Caki2 (cell line): ENCODE results near the gene C5orf24. TPM values are rescaled to one million over a fixed set of nuclear protein-coding genes. Genes with fewer than 3 reads are reported as not detected.
"Not testable (repeated sequence)": the region's sequence is repeated elsewhere in the genome, so short reads cannot be mapped to it uniquely, and the experiment has no call there.

ENCODE experiments used
- DNase-seq: peaks from one replicate; pipeline ENCODE4 v3.0.0-alpha.2; 2015; ENCODE audit warnings: low read depth
- in situ Hi-C: cut with HindIII; loops from 2 replicates; pipeline ENCODE4 v1.10.0; 2016; ENCODE audit warnings: low sequenced_read_pairs, low pct_unique_long_range_greater_than_20kb, mixed read lengths
- total RNA-seq: library from RNA; depleted of rRNA; stranded (reverse); fragments of >200 nt; shearing (Covaris generic); gene quantifications from 2 replicates; pipeline ENCODE4 v1.2.3, GENCODE V29; 2014; ENCODE audit warnings: low replicate concordance; rRNA removed

The C5orf24 gene
- total RNA-seq = 9.7 and 18.5 TPM in 2 replicates

GRCh38 chr5:134845852-134846640 is at the start of gene C5orf24:
C5orf24 (plus strand) TSS chr5:134845968; CDS start chr5:134854901, 8,933 bp downstream.
- peak; percentile 89 for DNase-seq

DNA sequence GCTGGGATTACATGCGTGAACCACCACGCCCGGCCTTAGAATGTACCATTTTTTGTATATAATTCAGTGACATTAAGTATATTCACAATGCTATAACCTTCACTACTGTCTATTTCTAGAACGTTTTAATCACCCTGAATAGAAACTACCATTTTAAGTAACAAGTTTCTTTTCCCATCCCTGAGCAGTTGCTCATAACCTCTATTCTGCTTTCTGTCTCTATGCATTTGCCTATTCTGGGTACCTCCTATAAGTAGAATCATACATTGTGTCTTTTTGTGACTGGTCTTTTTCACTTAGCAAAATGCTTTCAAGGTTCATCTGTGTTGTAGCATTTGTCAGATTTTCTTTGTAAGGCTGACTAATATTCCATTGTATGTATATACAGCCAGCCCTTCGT is 47.3 kb upstream of the C5orf24 start:
- in situ Hi-C loops = no loop called here
- no peak for DNase-seq

More at GRCh38 chr5:134845852-134846640, at the start of gene C5orf24:
- in situ Hi-C loops = loop anchor here (10.0 kb wide), 1 partner anchor 91 kb away; the partner anchor contains the start of gene DDX46

GRCh38 chr5:134803821-134804220 is 41.9 kb upstream of the C5orf24 start:
- in situ Hi-C loops = no loop called here
- no peak for DNase-seq

- no peak for DNase-seq
- in situ Hi-C loops = no loop called here
Measured at GRCh38 chr5:134813407-134813806, 32.4 kb upstream of the C5orf24 start.

DNA sequence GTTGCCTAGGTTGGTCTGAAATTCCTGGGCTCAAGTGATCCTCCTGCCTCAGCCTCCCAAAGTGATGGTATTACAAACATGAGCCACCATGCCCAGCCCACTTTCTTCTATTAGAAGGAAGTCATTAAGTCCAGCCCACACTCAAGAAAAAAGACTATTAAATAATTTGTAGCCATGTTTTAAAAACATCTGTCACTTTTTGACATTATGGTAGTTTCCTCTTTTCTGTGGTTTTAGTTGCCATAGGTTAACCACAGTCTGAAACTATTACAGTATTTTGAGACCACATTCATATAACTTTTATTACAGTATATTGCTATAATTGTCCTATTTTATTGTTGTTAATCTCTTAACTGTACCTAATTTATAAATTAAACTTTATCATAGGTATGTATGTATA is 31.9 kb upstream of the C5orf24 start:
- in situ Hi-C loops = no loop called here
- DNase-seq = no peak

- DNase-seq = no peak
- in situ Hi-C loops = no loop called here
Measured at GRCh38 chr5:134817006-134817405, 28.8 kb upstream of the C5orf24 start.

- in situ Hi-C loops = no loop called here
- DNase-seq = no peak
Measured at GRCh38 chr5:134818776-134819175, 27.0 kb upstream of the C5orf24 start.

GRCh38 chr5:134819407-134819963 is 26.3 kb upstream of the C5orf24 start:
- in situ Hi-C loops = no loop called here
- no peak for DNase-seq

DNA sequence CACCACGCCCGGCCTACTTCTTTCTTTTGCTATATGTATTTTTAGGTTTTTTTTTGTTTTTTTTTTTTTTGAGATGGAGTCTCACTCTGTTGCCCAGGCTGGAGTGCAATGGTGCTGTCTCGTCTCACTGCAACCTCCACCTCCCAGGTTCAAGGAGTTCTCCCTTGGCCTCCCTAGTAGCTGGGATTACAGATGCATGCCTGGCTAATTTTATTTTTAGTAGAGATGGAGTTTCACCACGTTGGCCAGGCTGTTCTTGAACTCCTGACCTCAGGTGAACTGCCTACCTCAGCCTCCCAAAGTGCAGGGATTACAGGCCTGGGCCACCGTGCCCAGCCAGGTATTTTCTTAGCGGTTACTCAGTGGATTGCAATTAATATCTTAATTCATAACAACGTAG is 23.9 kb upstream of the C5orf24 start:
- in situ Hi-C loops = no loop called here
- DNase-seq = no peak

- in situ Hi-C loops = no loop called here
- no peak for DNase-seq
Measured at GRCh38 chr5:134824681-134825080, 21.1 kb upstream of the C5orf24 start.

GRCh38 chr5:134825212-134825611 is 20.6 kb upstream of the C5orf24 start:
- DNase-seq = no peak
- in situ Hi-C loops = no loop called here

- DNase-seq = no peak
- in situ Hi-C loops = no loop called here
Measured at GRCh38 chr5:134833340-134834032, 12.3 kb upstream of the C5orf24 start.

GRCh38 chr5:134835623-134836022 is 10.1 kb upstream of the C5orf24 start:
- DNase-seq = no peak
- in situ Hi-C loops = no loop called here

DNA sequence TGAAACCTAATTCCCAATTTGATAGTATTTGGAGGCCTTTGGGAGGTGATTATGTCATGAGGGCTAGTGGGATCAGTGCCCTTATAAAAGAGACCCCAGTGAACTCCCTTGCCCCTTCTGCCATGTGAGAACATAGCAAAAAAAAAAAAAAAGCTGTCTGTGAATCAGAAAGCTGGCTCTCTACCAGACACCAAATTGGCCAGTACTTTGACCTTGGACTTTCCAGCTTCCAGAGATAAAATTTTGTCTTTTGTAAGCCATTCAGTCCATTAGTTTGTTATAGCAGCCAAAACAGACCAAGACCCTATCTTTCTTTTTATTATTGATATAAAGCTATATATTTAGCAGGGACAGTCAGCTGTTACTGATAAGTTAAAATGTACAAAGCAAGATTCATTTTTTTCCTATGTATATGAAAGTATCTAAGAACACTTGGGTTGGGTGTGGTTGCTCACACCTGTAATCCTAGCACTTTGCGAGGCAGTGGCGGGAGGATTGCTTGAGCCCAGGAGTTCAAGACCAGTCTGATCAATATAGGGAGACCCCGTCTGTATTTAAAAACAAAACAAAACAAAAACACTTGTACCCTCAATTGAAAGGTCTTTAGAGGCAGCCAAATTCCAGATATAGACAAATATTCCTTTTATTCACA is 8.1 kb upstream of the C5orf24 start:
- in situ Hi-C loops = no loop called here
- DNase-seq = no peak

GRCh38 chr5:134838361-134838760 is 7.4 kb upstream of the C5orf24 start:
- in situ Hi-C loops, DNase-seq: not testable (repeated sequence)

DNA sequence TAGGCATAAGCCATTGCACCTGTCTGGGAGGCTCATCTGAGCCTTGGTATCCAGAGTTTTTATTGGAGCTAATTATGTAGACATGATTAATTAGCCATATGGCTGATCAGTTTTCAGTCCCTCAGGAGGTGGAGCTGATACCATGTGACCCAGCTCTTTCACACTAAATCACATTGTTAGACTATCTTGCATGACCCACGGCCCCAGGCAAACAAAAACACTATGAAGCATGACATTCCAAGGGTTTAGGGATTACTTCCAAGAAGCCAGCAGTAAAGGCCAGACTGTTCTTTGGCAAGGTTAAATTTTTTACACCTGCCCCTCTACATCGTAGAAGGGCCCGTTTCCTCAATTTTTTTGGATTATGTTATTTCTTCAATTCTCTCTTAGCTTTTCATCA is 5.0 kb upstream of the C5orf24 start:
- no peak for DNase-seq
- in situ Hi-C loops = loop anchor here (10.0 kb wide), 1 partner anchor 86 kb away; the partner anchor contains the start of gene DDX46

GRCh38 chr5:134844252-134844651 is 1.5 kb upstream of the C5orf24 start:
- DNase-seq = no peak
- in situ Hi-C loops = loop anchor here (10.0 kb wide), 1 partner anchor 89 kb away; the partner anchor contains the start of gene DDX46

GRCh38 chr5:134845335-134845851 is 375 bp upstream of the C5orf24 start:
- in situ Hi-C loops = loop anchor here (10.0 kb wide), 1 partner anchor 91 kb away; the partner anchor contains the start of gene DDX46
- no peak for DNase-seq
